ENCODE data around the gene DSC2.

GRCh38 chr18:31048216-31048615 lies 54.0 kb downstream of the DSC2 start:
- TF ChIP-seq ZNF274 (IDR thresholded peaks at IDR 0.05; ENCODE audit: low read depth, low read length) (no peak), POLR2AphosphoS5 (IDR thresholded peaks at IDR 0.05; ENCODE audit: low read depth, low read length) (no peak), CTCF (IDR thresholded peaks at IDR 0.05 in 2 of 3, conservative IDR thresholded peaks at IDR 0.05 in 1 of 3; ENCODE audit: borderline replicate concordance in 1 of 3, insufficient read depth in 1 of 3, low read depth in 2 of 3, low read length in 2 of 3) (no peak), MAX (IDR thresholded peaks at IDR 0.05) (no peak), POLR2A (IDR thresholded peaks at IDR 0.05; ENCODE audit: borderline replicate concordance, extremely low read depth, insufficient read depth, insufficient read length) (no peak), RAD21 (IDR thresholded peaks at IDR 0.05; ENCODE audit: low read depth) (no peak), YY1 (IDR thresholded peaks at IDR 0.05; ENCODE audit: extremely low read depth, insufficient replicate concordance, low read depth, low read length) (no peak), REST (IDR thresholded peaks at IDR 0.05; ENCODE audit: low read depth) (no peak)
